Measurements from ENCODE around the gene IP6K1.

Gene IP6K1

GRCh38 chr3:49718858-49719213 lies 67.5 kb downstream of the IP6K1 start:
- Histone ChIP-seq H3K9me3 (ENCODE audit: control insufficient read depth, insufficient read depth, low read depth, low read length) (no peaks in the 10 kb centered on the region), H3K4me1 (ENCODE audit: control insufficient read depth, insufficient read depth, low read length) (no peaks in the 10 kb centered on the region), H3K36me3 (ENCODE audit: control insufficient read depth in 2 of 2, insufficient read depth in 1 of 2, low read length in 2 of 2) (peaks cover 0 to 82% of the 10 kb centered on the region in 2 experiments; a peak in 1 of 3 replicates), H3K4me3 (ENCODE audit: low read depth, low read length) (no peak overlapping the region), H3K27ac (ENCODE audit: extremely low read depth, low read depth, low read length) (no peak overlapping the region)
- no peak for TF ChIP-seq ZBTB1 (tag by site-specific recombination; IDR thresholded peaks at IDR 0.05)
- no peak for TF ChIP-seq ZIC2 (tag by site-specific recombination; IDR thresholded peaks at IDR 0.05)
- TF ChIP-seq ZNF624 (tag by site-specific recombination; IDR thresholded peaks at IDR 0.05), result no peak
- no peak for TF ChIP-seq ELK4 (IDR thresholded peaks at IDR 0.05; ENCODE audit: borderline replicate concordance, low read depth, low read length)
- TF ChIP-seq ZSCAN16 (tag by site-specific recombination; IDR thresholded peaks at IDR 0.05), result no peak
- no peak for TF ChIP-seq ZNF610 (tag by site-specific recombination; IDR thresholded peaks at IDR 0.05; ENCODE audit: borderline replicate concordance)
- TF ChIP-seq BCL11A (tag by site-specific recombination; IDR thresholded peaks at IDR 0.05; ENCODE audit: low read depth), result no peak
- TF ChIP-seq, protein P1, sequence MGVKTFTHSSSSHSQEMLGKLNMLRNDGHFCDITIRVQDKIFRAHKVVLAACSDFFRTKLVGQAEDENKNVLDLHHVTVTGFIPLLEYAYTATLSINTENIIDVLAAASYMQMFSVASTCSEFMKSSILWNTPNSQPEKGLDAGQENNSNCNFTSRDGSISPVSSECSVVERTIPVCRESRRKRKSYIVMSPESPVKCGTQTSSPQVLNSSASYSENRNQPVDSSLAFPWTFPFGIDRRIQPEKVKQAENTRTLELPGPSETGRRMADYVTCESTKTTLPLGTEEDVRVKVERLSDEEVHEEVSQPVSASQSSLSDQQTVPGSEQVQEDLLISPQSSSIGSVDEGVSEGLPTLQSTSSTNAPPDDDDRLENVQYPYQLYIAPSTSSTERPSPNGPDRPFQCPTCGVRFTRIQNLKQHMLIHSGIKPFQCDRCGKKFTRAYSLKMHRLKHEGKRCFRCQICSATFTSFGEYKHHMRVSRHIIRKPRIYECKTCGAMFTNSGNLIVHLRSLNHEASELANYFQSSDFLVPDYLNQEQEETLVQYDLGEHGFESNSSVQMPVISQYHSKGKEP (tag by site-specific recombination; IDR thresholded peaks at IDR 0.05), result no peak
- no peak for TF ChIP-seq ZNF645 (tag by site-specific recombination; IDR thresholded peaks at IDR 0.05)
- TF ChIP-seq PRDM10 (tag by site-specific recombination; IDR thresholded peaks at IDR 0.05), result no peak
- no peak for TF ChIP-seq ZNF529 (tag by site-specific recombination; IDR thresholded peaks at IDR 0.05; ENCODE audit: insufficient replicate concordance)
- no peak for TF ChIP-seq HIC1 (tag by site-specific recombination; IDR thresholded peaks at IDR 0.05)
- no peak for TF ChIP-seq HOXA7 (CRISPR knock-in tag; IDR thresholded peaks at IDR 0.05; ENCODE audit: borderline replicate concordance)
- ChIA-PET CTCF (interaction anchor here (0.6 to 0.7 kb wide), 2 partner anchors 15 to 121 kb away, joined by 4 to 7 read pairs; no protein-coding TSS in a partner anchor), POLR2A (interaction anchor here (1.0 to 1.4 kb wide), 2 partner anchors 7 to 22 kb away, joined by 3 to 5 read pairs; no protein-coding TSS in a partner anchor)
